Ectodermal cell (in vitro differentiated cells): ENCODE results near the gene PIGM.

Source experiments
- H3K27ac ChIP-seq: 2 replicates; pipeline ENCODE4 v1.7.0; 2013; ENCODE audit warnings: mild to moderate bottlenecking, low read depth, low read length; ENCODE audit not compliant: insufficient read depth, poor library complexity, severe bottlenecking
- H3K27me3 ChIP-seq: 2 replicates; pipeline ENCODE4 v1.7.0; 2013; ENCODE audit warnings: mild to moderate bottlenecking, low read length; ENCODE audit not compliant: insufficient read depth, control insufficient read depth, poor library complexity, severe bottlenecking
- H3K36me3 ChIP-seq: one replicate; pipeline ENCODE4 v1.7.0; 2013; ENCODE audit warnings: low read length; ENCODE audit not compliant: control insufficient read depth, insufficient read depth
- H3K4me1 ChIP-seq: one replicate; pipeline ENCODE4 v1.7.0; 2013; ENCODE audit warnings: low read length; ENCODE audit not compliant: control insufficient read depth, insufficient read depth
- H3K4me3 ChIP-seq: 2 replicates; pipeline ENCODE4 v1.7.0; 2013; ENCODE audit warnings: low read depth, low read length, control low read depth; ENCODE audit not compliant: insufficient read depth
- H3K9me3 ChIP-seq: 2 replicates; pipeline ENCODE4 v1.7.0; 2013; ENCODE audit warnings: mild to moderate bottlenecking, low read length, moderate library complexity; ENCODE audit not compliant: control insufficient read depth
- WGBS, 2 experiments: methylation state at CpG; one replicate each; pipeline ENCODE4 v1.1.7; 2013; ENCODE audit warnings: missing lambda C conversion rate in 2 of 2; 5-methylcytosine and 5-hydroxymethylcytosine counted together

PIGM gene

DNA sequence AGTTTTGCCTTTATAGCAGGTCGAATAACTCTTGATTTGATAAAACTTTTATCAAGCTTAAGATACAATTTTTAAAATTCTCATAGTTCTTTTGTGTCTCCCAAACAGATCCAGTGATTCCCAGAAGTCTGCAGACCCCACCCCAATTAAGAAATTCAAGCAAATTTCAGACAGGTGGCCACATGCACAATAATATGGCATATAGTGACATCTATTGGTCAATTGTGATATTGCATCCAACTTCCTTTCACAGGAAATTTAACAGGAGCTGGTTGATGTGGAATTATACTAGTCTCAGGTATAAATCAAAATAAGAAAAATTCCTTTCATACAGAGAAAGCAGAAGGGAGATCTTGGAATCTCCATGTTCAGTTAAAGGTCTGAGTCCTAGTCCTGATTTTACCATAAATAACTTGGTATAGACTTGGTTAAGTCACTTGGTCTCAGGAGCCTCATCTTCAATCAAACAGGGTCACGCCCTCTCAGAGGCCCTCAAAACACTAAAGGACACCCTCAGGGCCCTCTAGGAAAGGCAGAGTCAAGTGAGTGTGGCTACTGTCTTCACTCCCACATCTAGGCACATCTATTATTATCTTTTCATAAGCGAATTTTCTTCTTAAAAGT lies 24.1 kb downstream of the PIGM start:
- H3K4me3 ChIP-seq = no peak overlapping the region
- WGBS, 2 experiments = 67 to 81% methylated on average over 2 to 3 of the region's 3 CpGs
- no peak overlapping the region for H3K27ac ChIP-seq
- H3K36me3 ChIP-seq = no peaks in the 10 kb centered on the region
- H3K9me3 ChIP-seq = no peaks in the 10 kb centered on the region
- no peaks in the 10 kb centered on the region for H3K4me1 ChIP-seq
- peaks cover 7% of the 10 kb centered on the region for H3K27me3 ChIP-seq

- Histone ChIP-seq H3K27ac (no peak overlapping the region), H3K9me3 (no peaks in the 10 kb centered on the region), H3K4me1 (no peaks in the 10 kb centered on the region), H3K27me3 (peaks cover 4% of the 10 kb centered on the region), H3K36me3 (no peaks in the 10 kb centered on the region), H3K4me3 (no peak overlapping the region)
- 6 to 10% methylated on average over 3 of the region's 5 CpGs for WGBS, 2 experiments
These were observed 25.4 kb downstream of the PIGM start for GRCh38 chr1:160006312-160006940.

DNA sequence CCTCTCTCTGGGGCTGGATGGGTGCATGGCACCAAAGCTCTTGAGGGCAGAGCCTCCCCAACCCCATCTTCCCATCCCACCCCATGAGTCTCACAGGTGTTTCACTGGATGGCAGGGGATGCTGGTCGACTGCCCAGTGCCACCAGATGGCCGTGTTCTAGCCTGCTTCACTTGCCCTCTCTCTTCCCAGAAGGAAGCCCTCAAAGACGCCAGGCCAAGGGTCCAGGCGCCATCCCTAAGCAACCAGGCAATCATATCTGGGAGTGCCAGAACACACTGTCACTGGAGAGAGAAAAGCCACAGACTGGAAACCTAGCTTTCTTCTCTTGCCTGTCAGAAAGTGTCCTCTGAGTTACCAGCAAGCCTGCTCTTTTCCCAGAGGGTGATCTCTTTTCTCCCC lies 26.7 kb downstream of the PIGM start:
- Histone ChIP-seq H3K36me3 (no peaks in the 10 kb centered on the region), H3K4me3 (no peak overlapping the region), H3K27me3 (peaks cover 4% of the 10 kb centered on the region), H3K27ac (no peak overlapping the region), H3K9me3 (no peaks in the 10 kb centered on the region), H3K4me1 (no peaks in the 10 kb centered on the region)
- WGBS, 2 experiments = 88 to 93% methylated on average over 4 of the region's 4 CpGs

GRCh38 chr1:160004425-160004824 lies 27.4 kb downstream of the PIGM start:
- no peaks in the 10 kb centered on the region for H3K4me1 ChIP-seq
- no peak overlapping the region for H3K27ac ChIP-seq
- no peaks in the 10 kb centered on the region for H3K9me3 ChIP-seq
- peaks cover 4% of the 10 kb centered on the region for H3K27me3 ChIP-seq
- no peaks in the 10 kb centered on the region for H3K36me3 ChIP-seq
- H3K4me3 ChIP-seq = no peak overlapping the region
- 93 to 95% methylated on average over 2 of the region's 2 CpGs for WGBS, 2 experiments

GRCh38 chr1:160004001-160004400 lies 27.8 kb downstream of the PIGM start:
- Histone ChIP-seq H3K27ac (no peak overlapping the region), H3K4me1 (no peaks in the 10 kb centered on the region), H3K4me3 (no peak overlapping the region), H3K36me3 (no peaks in the 10 kb centered on the region), H3K9me3 (no peaks in the 10 kb centered on the region), H3K27me3 (no peaks in the 10 kb centered on the region)
- 94 to 96% methylated on average over 1 of the region's 1 CpG for WGBS, 2 experiments

GRCh38 chr1:160001440-160001839 lies 30.4 kb downstream of the PIGM start:
- 65 to 82% methylated on average over 2 of the region's 2 CpGs for WGBS, 2 experiments
- no peaks in the 10 kb centered on the region for H3K27me3 ChIP-seq
- no peak overlapping the region for H3K4me3 ChIP-seq
- no peaks in the 10 kb centered on the region for H3K4me1 ChIP-seq
- no peak overlapping the region for H3K27ac ChIP-seq
- no peaks in the 10 kb centered on the region for H3K9me3 ChIP-seq
- no peaks in the 10 kb centered on the region for H3K36me3 ChIP-seq

DNA sequence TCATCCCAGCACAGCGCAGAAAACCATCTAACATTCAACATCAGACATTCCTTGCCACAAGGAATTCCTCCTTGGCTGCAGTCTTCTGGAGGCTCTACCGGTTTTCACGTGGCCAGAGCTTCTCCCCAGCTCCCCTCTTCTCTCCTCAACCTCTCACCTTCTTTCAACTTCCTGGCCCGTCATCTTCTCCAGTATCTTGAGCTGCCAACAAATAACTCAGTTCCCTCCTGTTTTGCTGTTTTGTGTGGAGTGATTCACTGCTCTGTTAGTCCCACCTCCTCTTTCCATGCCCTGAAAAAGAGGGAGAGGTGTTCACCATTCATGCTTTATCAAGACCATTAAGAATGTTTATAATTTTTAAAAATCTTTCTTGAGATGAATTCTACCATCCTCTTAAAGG lies 32.6 kb downstream of the PIGM start:
- no peaks in the 10 kb centered on the region for H3K4me1 ChIP-seq
- no peaks in the 10 kb centered on the region for H3K9me3 ChIP-seq
- no peaks in the 10 kb centered on the region for H3K36me3 ChIP-seq
- H3K4me3 ChIP-seq = no peak overlapping the region
- no peak overlapping the region for H3K27ac ChIP-seq
- 79 to 88% methylated on average over 3 to 4 of the region's 4 CpGs for WGBS, 2 experiments
- no peaks in the 10 kb centered on the region for H3K27me3 ChIP-seq

DNA sequence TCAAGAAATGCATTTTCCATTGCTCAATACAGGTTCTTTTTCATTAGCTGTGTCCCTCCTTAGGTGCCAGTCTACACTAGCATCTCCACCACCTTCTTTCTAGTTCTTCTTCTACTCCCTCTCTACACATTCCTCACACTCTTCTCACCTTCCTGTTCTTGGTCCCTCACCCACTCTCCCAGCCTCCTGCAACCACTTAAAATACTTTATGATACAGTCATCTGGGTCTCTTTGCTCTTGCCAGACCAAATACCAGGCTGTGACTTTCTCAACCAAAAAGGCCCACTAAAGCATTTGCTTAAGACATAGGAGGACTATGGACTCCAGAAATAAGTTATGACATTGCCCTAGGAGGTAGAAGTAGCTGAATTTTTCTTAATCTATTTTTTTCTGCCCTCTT lies 35.1 kb downstream of the PIGM start:
- H3K4me3 ChIP-seq = no peak overlapping the region
- no peaks in the 10 kb centered on the region for H3K4me1 ChIP-seq
- no peaks in the 10 kb centered on the region for H3K36me3 ChIP-seq
- H3K27ac ChIP-seq = no peak overlapping the region
- no peaks in the 10 kb centered on the region for H3K9me3 ChIP-seq
- H3K27me3 ChIP-seq = no peaks in the 10 kb centered on the region

DNA sequence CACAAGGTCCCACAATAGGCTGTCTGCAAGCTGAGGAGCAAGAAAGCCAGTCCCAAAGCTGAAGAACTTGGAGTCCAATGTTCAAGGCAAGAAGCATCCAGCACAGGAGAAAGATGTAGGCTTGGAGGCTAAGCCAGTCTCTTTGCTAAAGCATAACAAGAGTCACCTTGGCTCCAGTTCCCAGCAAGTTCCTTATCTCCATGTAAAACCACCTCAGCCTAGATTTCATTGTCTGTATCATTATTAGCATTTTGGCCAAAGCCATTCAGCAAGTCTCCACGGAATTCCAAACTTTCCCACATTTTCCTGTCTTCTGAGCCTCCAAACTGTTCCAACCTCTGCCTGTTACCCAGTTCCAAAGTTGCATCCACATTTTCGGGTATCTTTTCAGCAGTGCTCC lies 36.9 kb downstream of the PIGM start:
- Histone ChIP-seq H3K36me3 (no peaks in the 10 kb centered on the region), H3K27ac (no peak overlapping the region), H3K27me3 (no peaks in the 10 kb centered on the region), H3K4me3 (no peak overlapping the region), H3K4me1 (no peaks in the 10 kb centered on the region), H3K9me3 (no peaks in the 10 kb centered on the region)
- WGBS, 2 experiments = 88 to 89% methylated on average over 2 of the region's 2 CpGs

- no peak overlapping the region for H3K27ac ChIP-seq
- 79 to 85% methylated on average over 1 of the region's 2 CpGs for WGBS, 2 experiments
These were observed 37.9 kb downstream of the PIGM start for GRCh38 chr1:159993911-159994310.

More at GRCh38 chr1:159993911-159994310, 37.9 kb downstream of the PIGM start:
- Histone ChIP-seq H3K27me3 (no peaks in the 10 kb centered on the region), H3K36me3 (no peaks in the 10 kb centered on the region), H3K9me3 (no peaks in the 10 kb centered on the region), H3K4me1 (no peaks in the 10 kb centered on the region), H3K4me3 (no peak overlapping the region)
